Ramos (cell line): ENCODE measurements around the gene NDNF.

ENCODE experiments used
- in situ Hi-C: fragments of 300-500 bp; cut with MboI; formaldehyde crosslinking; loops from one replicate; pipeline ENCODE4 v1.14.3; 2022; ENCODE audit warnings: low sequenced_read_pairs; ENCODE audit not compliant: unreplicated experiment

NDNF gene

DNA sequence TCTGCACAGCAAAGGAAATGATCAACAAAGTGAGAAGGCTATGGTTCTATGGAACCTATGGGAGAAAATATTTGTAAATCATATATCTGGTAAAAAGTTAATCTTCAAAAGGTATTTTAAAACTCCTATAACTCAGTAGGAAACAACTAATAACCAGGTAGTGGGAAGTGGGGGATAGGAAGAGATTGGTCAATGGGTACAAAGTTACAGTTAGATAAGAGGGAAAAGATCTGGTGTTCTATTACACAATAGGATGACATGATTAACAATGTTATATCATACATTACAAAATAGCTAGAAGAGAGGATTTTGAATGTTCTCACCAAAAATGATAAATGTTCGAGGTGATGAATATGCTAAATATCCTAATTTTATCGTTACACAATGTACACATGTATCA lies 46.3 kb downstream of the NDNF start:
- in situ Hi-C loops = no loop called here

DNA sequence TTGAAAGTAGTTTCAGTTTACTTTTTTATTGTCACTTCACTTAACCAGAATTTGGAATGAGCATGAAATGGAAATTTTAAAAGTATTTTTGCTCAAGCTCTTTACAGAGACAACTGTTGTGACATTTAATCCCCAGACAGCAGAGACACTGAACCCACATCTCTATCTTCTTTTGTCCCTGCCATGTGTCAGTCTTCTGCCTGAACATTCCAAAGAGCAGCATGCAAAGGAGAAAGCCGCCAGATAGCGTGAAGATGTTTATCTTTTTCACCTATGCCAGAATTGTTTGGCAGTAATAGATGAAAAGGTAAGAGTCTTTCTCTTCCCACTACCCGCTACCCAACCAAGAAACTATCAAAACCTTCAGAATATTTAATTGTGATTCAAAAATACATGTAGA lies 46.8 kb downstream of the NDNF start:
- in situ Hi-C loops = no loop called here

DNA sequence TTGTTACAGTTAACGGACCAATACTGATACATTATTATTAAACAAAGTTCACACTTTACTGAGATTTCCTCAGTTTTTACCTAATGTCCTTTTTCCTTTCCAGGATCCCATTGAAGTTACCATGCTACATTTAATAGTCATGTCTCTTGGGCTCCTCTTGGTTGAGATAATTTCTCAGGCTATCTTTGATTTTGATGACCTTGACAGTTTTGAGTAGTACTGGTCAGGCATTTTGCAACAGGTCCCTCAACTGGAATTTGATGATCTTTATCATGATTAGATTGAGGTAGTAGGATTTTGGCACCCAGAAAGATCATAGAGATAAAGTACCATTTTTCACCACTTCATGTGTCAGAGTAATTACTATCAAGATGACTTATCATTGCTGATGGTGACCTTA lies 53.8 kb downstream of the NDNF start:
- in situ Hi-C loops = no loop called here

DNA sequence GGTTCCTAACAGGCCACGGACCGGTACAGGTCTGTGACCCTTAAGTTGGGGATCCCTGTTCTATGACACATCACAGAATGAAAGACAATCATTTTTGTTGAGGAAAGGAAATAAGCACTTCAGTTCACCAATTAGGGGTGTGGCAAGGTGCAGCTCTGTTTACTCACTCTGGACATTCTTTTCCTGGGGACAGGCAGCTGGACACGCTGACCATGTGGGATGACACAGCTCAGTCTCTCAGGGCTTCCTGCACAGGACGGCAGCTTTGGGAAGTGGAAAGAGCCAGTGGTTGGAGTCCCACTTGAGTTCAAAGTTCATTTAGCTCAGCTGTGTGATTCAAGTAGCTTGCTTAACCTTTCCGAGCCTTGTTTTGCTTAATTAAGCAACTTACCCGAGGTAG lies 55.7 kb downstream of the NDNF start:
- in situ Hi-C loops = no loop called here

DNA sequence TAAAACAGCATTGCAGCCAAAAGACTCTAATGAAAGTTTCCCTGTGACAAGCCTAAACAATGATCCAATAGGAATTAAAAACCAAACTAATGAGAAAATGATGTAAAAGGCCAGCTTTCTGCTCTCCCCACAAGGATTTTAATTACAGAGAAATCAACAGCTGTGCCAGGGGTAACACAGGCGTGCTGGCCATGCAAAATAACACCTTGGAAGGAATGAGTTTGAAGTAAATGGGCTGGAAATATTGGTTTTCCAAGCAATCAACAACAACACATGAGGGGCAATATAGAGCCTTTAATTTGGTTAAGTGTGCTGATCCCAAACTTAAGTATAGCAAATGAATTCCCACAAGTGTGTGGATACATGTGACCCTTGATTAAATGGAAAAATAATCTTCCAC lies 56.9 kb downstream of the NDNF start:
- in situ Hi-C loops = no loop called here

DNA sequence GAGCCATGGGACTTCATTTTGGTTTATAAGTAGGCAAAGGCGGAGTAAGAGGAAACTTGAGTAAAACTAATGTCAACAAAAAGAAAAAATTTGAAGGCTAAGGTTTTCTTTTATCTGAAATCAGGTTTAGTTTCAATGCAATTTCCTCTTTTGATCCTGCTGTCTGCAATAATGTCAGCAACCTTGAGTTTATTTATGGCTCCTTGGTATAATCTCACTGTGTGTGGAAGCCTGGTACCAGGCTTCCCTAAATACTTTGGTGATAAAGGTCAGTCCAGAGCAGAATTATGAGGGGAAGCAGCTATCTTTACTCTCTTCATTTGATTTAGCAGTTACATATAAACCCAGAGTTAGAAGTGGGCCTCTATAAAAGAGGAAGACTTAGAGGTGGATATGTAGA lies 57.8 kb downstream of the NDNF start:
- in situ Hi-C loops = no loop called here

DNA sequence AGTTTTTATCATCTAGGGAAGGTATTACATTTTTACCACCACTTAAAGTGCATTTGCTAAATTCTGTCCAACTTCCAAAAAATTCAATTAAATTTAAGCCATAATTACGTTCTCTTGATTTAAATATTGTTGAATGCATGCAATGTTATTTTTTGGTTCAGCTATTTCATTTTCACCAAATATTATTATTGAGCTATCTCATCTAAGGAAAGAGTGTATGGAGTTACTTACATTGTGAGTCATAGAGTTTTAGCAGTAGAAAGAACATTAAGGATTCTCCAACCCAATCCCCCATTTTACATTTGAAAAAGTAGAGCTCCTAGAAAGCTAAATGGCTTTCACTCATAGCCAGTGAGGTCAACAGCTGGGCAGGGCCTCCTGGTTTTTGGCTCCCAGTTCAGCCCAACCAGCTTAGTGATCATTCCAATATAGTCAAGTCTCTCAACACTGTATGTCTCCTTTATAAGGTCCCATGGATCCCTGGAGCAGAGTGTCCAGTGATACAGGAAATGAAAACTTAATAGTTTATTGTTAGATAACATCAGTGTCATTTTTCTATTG lies 60.5 kb downstream of the NDNF start:
- in situ Hi-C loops = no loop called here

DNA sequence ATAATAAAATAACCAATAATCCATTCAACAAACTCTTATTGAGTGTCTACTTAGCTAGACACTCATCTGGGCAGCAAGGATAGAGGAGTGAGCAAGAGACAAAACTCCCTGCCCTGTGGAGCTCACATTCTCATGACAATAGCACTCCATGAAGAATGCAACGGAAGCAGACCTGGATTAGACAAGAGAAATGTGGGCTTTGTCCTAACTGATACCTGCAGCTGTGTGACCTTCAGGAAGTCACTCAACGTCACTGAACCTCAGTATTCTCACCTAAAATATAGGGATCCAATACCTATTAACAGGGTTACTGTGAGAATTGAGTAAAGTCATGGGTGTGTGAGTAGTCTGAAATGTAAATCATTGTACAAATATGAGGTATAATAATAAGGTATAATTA lies 61.2 kb downstream of the NDNF start:
- in situ Hi-C loops = no loop called here

DNA sequence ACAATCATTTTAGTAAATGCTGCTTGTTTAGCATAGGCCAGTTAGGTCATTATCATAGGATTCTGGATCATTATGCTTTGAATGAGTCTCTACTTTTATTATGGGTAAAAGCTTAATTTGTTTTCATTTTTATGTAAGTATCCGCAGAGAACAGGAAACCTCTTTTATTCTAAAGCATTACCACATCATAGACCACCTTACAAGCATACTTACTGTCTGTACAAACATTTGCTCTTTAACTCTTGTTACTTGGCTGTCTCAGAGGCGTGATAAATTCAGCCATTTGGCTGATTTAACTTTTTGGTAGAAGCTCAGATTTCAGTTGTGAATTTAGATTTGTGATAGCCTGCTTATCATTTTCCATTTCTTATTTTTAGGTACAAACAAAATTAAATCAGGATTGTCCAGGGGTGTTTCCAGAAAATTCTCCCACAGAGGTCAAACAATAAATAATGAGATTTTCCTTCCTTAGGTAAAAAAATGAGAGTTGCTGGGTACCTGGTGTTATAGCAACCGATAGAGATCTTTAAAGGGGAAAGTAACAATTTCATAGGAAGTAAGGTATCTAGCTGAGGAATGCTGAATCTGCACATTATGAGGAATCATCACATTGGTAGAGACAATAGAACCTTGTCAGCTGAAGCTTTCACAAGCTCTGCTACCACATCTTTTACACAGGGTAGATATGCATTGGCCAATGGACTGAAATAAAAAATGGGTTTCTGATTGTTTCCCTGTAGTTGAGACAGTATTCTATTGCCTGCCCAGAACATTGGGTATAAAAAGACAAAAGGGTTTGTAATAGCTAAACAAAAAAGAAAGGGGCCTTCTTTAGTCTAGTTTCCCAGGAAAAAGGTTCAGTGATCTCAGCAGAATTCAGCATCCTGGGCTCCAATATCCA lies 62.5 kb downstream of the NDNF start:
- in situ Hi-C loops = no loop called here

DNA sequence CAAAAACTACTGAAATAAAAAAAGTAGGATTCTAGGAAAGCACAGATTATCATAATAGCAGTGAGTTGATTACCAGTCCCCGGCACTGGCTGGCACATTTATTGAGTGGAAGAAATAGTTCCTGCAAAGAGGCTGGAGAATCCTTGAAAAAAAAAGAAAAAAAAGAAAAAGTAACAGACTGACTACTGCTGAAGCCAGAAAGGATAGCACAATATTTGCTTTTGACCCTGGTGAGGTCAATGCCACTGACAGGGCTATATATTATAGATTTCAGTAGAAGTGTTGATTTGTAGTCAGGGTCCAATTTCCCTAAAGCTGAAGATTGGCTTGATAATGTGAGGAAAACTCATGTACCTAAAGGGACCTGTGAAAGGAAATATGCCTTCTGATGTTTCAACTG lies 64.7 kb downstream of the NDNF start:
- in situ Hi-C loops = no loop called here

DNA sequence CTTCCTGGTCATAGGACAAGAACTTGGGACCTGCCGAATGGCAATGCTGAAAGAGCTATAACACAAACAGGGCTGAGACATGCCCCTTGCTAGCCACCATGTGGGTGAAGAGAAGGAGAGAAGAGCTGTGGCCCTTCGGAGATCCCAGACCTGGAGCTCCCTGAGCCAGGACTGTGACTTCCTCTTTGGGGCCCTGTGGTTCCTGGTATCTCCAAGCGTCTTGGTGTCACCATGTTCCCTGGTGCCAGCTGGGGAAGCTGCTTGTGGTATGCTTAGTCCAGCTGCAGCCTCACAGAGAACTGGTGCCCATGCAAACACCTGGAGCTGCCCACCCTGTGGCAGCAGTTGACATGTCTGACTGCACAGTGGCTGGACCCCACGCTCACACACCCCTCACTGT lies 68.5 kb downstream of the NDNF start:
- in situ Hi-C loops = no loop called here

DNA sequence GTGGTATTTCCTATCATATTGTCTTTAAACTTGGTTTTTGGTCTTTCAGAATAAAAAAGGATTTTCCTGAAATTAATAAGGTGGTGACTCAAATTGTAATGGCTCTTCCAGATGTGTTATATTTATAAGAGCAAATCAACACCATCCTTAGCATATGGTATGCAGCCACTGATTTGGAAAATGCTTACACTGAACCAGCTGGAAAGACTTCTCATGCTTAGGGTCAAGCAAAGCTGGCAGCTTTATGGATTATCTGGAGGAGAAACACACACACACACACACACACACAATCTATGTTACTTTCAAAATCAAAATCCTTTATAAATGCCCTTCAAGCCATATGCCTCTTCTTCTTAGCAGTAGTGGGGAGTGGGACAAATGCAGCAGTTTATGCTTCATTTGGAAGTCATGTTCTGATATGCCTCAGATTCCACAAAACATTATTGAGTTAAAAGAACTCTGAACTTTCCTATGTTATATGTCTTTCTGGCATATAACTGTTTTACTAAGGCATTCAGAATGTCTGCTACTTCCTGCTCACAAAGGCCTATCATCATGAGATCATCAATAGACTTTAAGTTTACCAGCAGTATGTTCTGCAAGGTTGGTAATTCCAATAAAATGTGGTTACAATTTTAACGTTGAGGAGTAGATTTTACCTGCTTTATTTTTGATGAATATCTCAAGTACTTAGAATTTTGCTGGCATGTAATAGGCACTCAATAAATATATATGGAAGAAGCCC lies 76.9 kb downstream of the NDNF start:
- in situ Hi-C loops = no loop called here

DNA sequence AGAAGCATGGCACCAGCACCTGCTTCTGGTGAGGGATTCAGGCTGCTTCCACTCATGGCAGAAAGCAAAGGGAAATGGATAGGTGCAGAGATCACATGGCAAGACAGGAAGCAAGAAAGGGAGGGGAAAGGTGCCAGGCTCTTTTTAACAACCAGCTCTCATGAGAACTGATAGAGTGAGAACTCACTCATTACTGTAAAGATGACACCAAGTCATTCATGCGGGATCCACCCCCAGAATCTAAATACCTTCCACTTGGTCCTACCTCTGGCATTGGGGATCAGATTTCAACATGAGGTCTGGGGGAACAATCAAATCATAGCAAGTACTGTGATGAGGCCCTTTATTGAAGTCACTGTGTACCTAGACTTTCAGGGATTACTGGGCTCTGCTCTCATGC lies 77.8 kb downstream of the NDNF start:
- in situ Hi-C loops = no loop called here

DNA sequence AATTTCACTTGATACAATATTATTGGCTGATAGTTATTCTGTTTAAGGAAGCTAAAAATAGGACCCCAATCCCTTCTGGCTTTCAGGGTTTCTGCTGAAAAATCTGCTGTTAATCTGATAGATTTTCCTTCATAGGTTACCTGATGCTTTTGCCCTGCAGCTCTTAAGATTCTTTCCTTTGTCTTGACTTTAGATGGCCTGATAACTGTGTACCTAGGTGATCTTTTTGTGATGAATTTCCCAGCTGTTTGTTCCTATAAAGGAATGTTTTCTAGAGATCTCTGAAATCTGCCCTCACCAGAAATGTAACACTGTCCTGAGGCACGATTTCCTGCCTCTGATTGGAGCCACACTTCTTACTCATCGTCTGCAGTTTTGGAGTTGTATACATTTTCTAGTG lies 80.5 kb downstream of the NDNF start:
- in situ Hi-C loops = no loop called here

DNA sequence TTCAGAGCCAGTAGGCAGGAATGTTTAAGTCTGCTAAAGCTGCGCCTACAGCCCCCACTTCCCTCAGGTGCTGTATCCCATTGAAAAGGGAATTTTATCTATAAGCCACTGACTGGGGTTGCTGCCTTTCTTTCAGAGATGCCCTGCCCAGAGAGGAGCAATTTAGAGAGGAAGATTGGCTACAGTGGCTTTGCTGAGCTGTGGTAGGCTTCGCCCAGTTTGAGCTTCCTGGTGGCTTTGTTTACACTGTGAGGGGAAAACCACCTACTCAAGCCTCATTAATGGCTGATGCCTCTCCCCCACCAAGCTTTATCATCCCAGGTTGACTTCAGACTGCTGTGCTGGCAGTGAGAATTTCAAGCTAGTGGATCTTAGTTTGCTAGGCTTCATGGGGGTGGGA lies 82.1 kb downstream of the NDNF start:
- in situ Hi-C loops = no loop called here
